ES-I3 (cell line): ENCODE data around the gene ZNF543.
"Not testable (repeated sequence)": the region's sequence is repeated elsewhere in the genome, so short reads cannot be mapped to it uniquely, and the experiment has no call there.

Experiments
- H3K36me3 ChIP-seq: 2 replicates; pipeline ENCODE4 v1.6.1; 2013; ENCODE audit warnings: mild to moderate bottlenecking, low read length, control low read depth, moderate library complexity; ENCODE audit not compliant: insufficient read depth
- H3K4me1 ChIP-seq: 2 replicates; pipeline ENCODE4 v1.6.1; 2013; ENCODE audit warnings: mild to moderate bottlenecking, control low read depth, low read length; ENCODE audit not compliant: insufficient read depth
- H3K9ac ChIP-seq: 2 replicates; pipeline ENCODE4 v1.6.1; 2013; ENCODE audit warnings: low read depth, mild to moderate bottlenecking, low read length, moderate library complexity
- H3K9me3 ChIP-seq: 2 replicates; pipeline ENCODE4 v1.6.1; 2013; ENCODE audit warnings: mild to moderate bottlenecking, low read length, moderate library complexity; ENCODE audit not compliant: control insufficient read depth, insufficient read depth

ZNF543 gene

GRCh38 chr19:57320180-57321084 is at the start of gene ZNF543:
Gene ZNF543 (plus strand): TSS chr19:57320472. CDS start chr19:57320854, 382 bp downstream.
- no peaks in the 10 kb centered on the region for H3K9me3 ChIP-seq
- H3K9ac ChIP-seq = peak within 1 kb of the TSS; percentile 84
- H3K4me1 ChIP-seq = no peaks in the 10 kb centered on the region
- H3K36me3 ChIP-seq = peaks cover 6% of the 10 kb centered on the region; the same call in 1 of the 2 replicates

GRCh38 chr19:57271280-57271679 is 49.0 kb upstream of the ZNF543 start:
- no peaks in the 10 kb centered on the region for H3K36me3 ChIP-seq
- H3K4me1 ChIP-seq = peaks cover 11% of the 10 kb centered on the region
- no peak overlapping the region for H3K9ac ChIP-seq
- no peaks in the 10 kb centered on the region; the same call in 1 of the 2 replicates for H3K9me3 ChIP-seq

- peaks cover 6% of the 10 kb centered on the region; the same call in 1 of the 2 replicates for H3K4me1 ChIP-seq
- H3K36me3 ChIP-seq = no peaks in the 10 kb centered on the region
- H3K9ac ChIP-seq = no peak overlapping the region
- H3K9me3 ChIP-seq = no peaks in the 10 kb centered on the region; the same call in 1 of the 2 replicates
Measured at GRCh38 chr19:57273014-57273413, 47.3 kb upstream of the ZNF543 start.

- no peaks in the 10 kb centered on the region for H3K36me3 ChIP-seq
- H3K9ac ChIP-seq = no peak overlapping the region
- no peaks in the 10 kb centered on the region; the same call in 1 of the 2 replicates for H3K9me3 ChIP-seq
- H3K4me1 ChIP-seq = no peaks in the 10 kb centered on the region
Measured at GRCh38 chr19:57276430-57276829, 43.8 kb upstream of the ZNF543 start.

- not testable (repeated sequence) for H3K9ac ChIP-seq, H3K9me3 ChIP-seq, H3K4me1 ChIP-seq, H3K36me3 ChIP-seq
Measured at GRCh38 chr19:57278481-57278880, 41.8 kb upstream of the ZNF543 start.

- Histone ChIP-seq H3K9ac (peak overlapping the region; percentile 99), H3K36me3 (peaks cover 4% of the 10 kb centered on the region; the same call in 1 of the 2 replicates), H3K4me1 (peaks cover 10% of the 10 kb centered on the region; the same call in 1 of the 2 replicates), H3K9me3 (no peaks in the 10 kb centered on the region)
Measured at GRCh38 chr19:57279418-57280164, 40.7 kb upstream of the ZNF543 start.

- Histone ChIP-seq H3K4me1 (peaks cover 10% of the 10 kb centered on the region; the same call in 1 of the 2 replicates), H3K9me3 (no peaks in the 10 kb centered on the region), H3K36me3 (peaks cover 4% of the 10 kb centered on the region; the same call in 1 of the 2 replicates), H3K9ac (peak within 1 kb of the TSS; percentile 99)
Measured at GRCh38 chr19:57280165-57280961, 39.9 kb upstream of the ZNF543 start, which contains the start of gene ZNF460. Gene ZNF460 (plus strand): TSS chr19:57280485. CDS start chr19:57280807, 322 bp downstream.

- Histone ChIP-seq H3K36me3 (peaks cover 11% of the 10 kb centered on the region), H3K9me3 (no peaks in the 10 kb centered on the region), H3K9ac (peak overlapping the region; percentile 99), H3K4me1 (peaks cover 10% of the 10 kb centered on the region; the same call in 1 of the 2 replicates)
Measured at GRCh38 chr19:57280962-57281400, 39.3 kb upstream of the ZNF543 start.

- Histone ChIP-seq H3K9ac (no peak overlapping the region), H3K4me1 (peaks cover 10% of the 10 kb centered on the region; the same call in 1 of the 2 replicates), H3K36me3 (peaks cover 14% of the 10 kb centered on the region), H3K9me3 (no peaks in the 10 kb centered on the region)
Measured at GRCh38 chr19:57282011-57282643, 38.1 kb upstream of the ZNF543 start.

- no peak overlapping the region for H3K9ac ChIP-seq
- no peaks in the 10 kb centered on the region for H3K4me1 ChIP-seq
- peaks cover 58% of the 10 kb centered on the region for H3K36me3 ChIP-seq
- H3K9me3 ChIP-seq = peaks cover 4% of the 10 kb centered on the region; the same call in 1 of the 2 replicates
Measured at GRCh38 chr19:57288373-57288772, 31.9 kb upstream of the ZNF543 start.

- Histone ChIP-seq H3K36me3 (peaks cover 48% of the 10 kb centered on the region), H3K4me1 (no peaks in the 10 kb centered on the region), H3K9ac (no peak overlapping the region), H3K9me3 (peaks cover 4% of the 10 kb centered on the region; the same call in 1 of the 2 replicates)
Measured at GRCh38 chr19:57290970-57291369, 29.3 kb upstream of the ZNF543 start.

GRCh38 chr19:57292547-57292946 is 27.7 kb upstream of the ZNF543 start:
- Histone ChIP-seq H3K36me3 (peaks cover 41% of the 10 kb centered on the region), H3K4me1 (no peaks in the 10 kb centered on the region), H3K9me3 (peaks cover 4% of the 10 kb centered on the region; the same call in 1 of the 2 replicates), H3K9ac (no peak overlapping the region)

- peaks cover 33% of the 10 kb centered on the region for H3K36me3 ChIP-seq
- no peaks in the 10 kb centered on the region for H3K4me1 ChIP-seq
- no peak overlapping the region for H3K9ac ChIP-seq
- peaks cover 4% of the 10 kb centered on the region; the same call in 1 of the 2 replicates for H3K9me3 ChIP-seq
Measured at GRCh38 chr19:57293719-57294118, 26.6 kb upstream of the ZNF543 start.
